ENCODE data around the gene SLC49A4.

The SLC49A4 gene

DNA sequence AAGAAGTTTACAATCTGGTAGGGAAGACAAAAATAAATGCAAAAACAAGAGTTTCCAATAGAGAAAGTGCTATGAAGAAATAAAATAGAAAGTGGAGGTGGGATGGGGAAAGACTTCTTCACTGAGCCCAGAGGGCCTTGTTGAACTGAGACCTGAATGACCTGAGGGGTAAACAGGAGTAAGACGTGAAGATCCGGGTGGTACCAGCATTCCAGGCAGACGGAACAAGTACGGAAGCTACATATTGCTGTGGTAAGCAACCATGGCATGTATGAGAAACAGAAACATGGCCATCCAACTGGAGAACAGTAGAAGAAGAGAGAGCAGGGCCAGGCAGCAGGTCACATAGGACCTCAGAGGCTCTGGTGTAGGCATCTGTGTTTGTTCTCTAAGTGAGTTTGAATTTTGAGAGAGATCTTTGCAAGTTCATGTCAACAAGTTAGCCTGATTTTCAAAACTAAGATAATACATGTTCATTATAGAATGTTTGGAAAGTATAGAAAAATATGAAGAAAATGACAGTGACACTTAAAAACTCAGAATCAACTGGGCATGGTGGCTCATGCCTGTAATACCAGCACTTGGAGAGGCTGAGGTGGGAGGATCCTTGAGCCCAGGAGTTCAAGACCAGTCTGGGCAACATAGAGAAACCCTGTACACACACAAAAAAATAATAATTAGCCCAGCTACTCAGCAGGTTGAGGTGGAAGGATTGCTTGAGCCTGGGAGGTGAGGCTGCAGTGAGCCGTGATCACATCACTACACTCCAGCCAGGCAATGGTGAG is 64.3 kb downstream of the SLC49A4 start:
- DNase-seq: no peak

DNA sequence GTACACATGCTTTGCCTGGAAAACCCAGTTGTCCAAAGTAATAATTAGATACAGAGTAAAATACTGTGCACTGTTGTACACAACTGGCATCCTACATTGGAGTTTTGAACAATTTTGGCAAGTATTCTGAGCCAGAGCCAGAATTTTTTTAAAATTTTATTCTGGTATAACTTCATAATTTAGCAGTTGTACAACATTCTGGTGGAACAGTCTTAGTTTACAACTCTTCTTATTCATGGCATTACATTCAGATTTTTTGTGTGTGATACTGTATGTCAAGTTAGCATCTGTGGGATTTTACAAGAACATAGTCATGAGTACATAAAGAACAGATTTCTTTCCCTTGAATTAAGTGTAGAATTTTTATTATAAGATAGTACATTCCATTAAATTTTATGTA is 67.5 kb downstream of the SLC49A4 start:
- DNase-seq: no peak

DNA sequence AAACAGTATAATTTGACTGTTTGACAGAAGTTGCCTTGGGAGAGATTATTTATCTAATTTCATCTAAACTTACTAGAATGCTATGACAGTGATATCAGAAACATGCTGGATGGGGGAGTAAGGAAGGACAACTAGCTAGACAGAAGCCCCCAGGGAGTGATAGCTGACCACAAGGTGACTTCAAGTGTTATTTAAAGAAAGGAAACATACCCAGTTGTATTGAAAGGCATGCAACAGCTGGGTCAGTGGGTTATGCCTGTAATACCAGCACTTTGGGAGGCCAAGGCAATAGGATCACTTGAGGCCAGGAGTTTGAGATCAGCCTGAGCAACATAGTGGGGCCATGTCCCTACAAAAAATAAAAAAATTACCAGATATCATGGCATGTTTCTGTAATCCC is 69.6 kb downstream of the SLC49A4 start:
- no peak for DNase-seq

- DNase-seq: no peak
Observed at GRCh38 chr3:122868322-122868721, 73.5 kb downstream of the SLC49A4 start.

DNA sequence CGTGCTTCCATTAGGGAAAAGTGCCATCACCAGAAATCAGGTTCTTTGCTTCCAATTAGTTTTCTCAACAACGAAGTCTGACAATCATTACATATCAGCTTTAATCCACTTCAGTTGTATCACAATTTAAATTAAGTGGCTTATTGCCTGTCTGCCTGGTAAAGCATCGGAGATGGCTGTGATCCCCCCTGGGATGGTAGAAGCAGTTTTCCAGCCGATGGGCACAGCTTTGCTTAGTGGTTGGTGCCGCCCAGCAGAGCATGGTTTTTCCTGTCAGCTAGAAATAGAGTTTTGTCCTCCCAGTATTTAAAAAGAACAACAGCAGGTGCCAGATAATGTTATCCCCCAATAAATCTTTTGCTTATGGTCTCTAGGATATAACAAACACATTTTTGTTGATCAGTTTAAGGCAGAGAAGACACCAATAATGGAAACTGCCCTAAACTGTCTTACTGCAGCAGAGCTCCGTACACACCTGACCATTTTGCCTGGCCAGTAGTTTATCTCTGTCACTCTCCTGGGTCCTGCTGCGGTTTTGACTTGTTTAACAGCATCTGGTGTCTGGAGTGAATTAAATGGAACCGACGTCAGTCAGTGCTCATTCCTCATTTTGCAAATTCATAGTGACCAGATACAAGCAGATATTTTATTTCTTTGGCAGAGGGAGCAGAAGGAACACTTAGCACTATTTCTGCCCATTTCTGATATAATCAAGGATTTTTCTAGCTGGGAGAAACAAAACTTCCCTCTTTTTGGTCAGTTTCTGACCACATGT is 79.1 kb downstream of the SLC49A4 start:
- no peak for DNase-seq

DNA sequence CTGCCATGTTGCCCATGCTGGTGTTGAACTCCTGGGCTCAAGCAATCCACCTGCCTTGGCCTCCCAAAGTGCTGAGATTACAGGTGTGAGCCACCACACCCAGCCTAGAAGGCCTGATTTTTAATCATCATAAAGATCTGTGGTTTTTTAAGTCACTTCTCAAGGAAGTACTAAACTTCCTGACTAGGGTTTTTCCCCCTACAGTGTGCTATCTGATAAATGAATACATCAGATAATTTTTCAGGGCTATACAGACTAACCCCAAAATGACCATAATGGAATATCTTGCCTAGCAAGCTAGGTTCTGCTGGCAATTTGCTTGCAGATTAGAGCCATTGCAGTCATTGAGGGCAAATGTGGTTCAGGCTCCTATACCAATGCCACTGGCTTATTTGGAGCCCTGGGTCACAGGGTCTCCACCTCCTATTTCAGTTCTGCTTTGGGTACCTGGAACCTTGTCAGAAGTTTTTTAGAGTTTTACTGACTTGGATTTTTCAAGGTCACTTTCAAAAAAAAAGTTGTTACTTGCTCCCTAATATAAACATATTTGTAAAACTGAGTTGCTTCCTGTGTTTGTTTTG is 80.8 kb downstream of the SLC49A4 start:
- no peak for DNase-seq

DNA sequence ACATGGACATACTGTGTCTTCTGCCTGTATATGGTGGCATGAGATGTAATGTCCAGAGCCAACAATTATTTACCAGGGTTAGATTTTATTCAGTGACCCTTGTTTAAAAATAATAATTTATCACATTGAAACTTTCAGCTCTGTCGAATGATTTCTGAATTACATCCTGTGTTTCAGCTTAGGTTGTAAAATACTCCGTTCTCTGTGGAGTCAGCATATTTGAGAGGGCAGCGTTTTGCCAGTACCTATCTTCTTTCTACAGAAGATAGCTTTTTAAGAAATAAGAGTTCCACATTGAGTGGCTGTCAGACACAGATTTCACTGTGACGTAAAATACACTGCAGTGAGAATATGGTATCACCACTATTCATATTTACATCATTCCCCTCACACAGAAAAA is 85.3 kb downstream of the SLC49A4 start:
- DNase-seq: no peak

GRCh38 chr3:122880624-122881023 is 85.8 kb downstream of the SLC49A4 start:
- no peak for DNase-seq

DNA sequence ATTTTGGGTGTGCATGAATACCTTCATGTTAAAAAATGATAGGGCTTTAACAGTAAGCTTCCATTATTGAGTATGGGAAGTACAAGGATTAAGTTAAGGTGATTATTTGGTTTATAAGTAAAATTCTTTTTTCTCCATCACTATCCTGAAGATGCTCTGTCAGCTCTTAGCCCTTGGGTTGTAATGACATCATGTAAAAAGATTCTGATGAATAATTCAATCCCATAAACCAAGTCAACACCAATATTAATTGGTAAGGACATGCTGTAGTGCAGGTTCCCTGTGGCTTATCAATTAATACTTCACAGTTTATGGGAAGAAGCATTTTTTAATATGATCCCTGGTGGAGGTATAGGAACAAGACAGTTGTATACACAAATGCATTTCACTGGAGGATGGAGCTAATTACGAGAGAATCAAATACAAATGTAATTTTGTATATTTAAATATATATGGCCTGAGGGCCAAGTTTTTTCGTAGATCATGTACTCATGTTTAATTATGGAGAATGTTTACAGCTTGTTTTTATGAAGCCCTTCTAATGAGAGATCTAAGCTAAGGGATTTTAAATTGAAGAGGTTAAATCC is 87.6 kb downstream of the SLC49A4 start:
- no peak for DNase-seq

GRCh38 chr3:122886251-122886650 is 91.4 kb downstream of the SLC49A4 start:
- DNase-seq: no peak

DNA sequence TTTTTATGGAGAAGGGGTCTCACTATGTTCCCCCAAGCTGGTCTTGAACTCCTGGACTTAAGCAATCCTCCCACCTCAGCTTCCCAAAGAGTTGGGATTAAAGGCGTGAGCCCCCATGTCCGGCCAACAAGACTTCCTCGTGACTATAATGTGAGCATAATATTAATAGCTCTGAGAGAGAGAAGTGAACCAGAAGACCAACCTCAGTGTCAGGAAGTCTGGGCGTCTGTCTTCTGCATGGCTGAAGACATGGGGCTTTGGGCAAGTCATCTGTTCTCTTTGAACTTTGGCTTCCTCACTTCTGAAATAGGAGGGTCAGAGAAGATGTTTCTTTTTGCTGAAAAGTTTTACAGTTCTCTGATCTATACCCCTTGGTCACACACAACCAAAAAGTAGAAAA is 92.1 kb downstream of the SLC49A4 start:
- DNase-seq: no peak

- DNase-seq: peak; percentile 95
Observed at GRCh38 chr3:122890077-122890719, 95.3 kb downstream of the SLC49A4 start.

DNA sequence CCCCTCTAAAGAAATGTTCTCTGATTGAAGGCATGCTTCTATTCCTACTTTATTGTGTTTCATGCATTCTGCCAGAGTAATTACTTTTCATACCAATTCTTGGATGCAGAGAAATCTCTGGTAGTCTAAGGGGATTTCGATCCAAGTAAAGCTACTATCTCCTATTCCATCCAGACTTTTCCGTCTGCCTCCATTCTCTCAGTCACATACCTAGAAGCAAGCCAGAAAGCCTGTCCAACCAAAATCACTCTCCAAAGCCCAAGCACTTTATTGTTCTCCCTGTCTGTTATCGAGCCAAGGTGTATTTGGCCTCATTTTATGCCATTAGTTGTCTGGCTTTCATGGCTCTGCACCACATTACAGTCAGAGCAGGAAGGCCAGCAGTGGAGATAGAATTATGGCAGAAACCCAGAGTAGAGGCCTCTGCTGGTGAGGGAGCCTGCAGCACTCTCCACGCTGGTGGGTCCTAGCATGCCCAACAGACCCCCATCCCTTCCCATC is 95.9 kb downstream of the SLC49A4 start:
- DNase-seq: no peak

DNA sequence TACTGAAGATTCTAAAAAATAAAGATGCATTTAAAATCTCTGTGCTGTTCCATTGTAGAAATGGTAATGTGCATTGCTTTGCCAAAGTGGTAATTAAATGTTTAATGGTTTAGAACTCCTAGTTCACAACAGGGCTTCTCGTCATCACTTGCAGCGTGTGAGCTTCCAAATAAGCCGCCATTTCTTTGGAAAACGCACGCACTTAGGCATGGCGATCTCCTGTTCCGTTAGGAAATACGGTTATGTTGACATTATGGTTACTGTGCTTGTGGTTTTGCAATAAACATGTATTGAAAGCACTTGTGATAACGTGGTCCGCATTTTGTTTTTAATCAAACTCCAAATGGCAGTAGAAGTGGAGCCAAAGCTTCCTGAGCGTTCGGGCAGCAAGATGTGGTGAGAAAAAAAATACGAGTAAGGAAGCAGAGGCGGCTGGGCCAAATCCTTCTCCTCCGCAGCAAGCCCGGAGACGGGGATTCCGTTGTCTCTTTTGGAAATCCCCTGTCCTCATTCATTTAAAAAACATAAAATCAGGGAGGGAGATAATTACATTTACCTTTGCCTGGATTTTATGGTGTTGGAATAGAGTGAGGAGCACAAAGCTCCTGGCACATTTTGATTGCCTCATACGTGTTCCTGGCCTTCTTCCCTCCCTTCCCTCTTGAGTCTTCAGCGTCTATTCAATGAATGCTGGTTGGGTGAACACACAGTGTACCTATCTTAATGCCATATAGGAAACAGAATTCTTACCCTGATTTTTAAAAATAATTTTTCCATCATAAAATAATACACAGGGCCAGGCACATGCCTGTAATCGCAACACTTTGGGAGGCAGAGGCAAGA is 97.5 kb downstream of the SLC49A4 start:
- DNase-seq: no peak

DNA sequence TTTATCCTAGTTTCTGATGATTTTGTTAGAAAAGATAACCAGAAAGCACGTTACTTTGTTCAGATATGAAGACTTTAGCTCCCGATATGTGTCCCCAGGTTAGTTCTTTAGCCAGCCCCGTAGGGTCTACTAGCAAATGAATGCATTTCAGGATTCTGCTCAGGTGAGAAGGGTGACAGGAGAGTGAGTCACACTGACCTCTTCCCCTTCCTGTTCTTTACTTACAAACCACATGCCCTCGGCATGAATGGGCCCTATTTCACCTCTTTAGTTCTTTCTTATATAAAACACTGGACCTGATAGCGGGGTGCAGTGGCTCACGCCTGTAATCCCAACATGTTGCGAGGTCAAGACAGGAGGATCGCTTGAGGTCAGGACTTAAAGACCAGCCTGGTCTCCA is 98.4 kb downstream of the SLC49A4 start:
- no peak for DNase-seq

DNA sequence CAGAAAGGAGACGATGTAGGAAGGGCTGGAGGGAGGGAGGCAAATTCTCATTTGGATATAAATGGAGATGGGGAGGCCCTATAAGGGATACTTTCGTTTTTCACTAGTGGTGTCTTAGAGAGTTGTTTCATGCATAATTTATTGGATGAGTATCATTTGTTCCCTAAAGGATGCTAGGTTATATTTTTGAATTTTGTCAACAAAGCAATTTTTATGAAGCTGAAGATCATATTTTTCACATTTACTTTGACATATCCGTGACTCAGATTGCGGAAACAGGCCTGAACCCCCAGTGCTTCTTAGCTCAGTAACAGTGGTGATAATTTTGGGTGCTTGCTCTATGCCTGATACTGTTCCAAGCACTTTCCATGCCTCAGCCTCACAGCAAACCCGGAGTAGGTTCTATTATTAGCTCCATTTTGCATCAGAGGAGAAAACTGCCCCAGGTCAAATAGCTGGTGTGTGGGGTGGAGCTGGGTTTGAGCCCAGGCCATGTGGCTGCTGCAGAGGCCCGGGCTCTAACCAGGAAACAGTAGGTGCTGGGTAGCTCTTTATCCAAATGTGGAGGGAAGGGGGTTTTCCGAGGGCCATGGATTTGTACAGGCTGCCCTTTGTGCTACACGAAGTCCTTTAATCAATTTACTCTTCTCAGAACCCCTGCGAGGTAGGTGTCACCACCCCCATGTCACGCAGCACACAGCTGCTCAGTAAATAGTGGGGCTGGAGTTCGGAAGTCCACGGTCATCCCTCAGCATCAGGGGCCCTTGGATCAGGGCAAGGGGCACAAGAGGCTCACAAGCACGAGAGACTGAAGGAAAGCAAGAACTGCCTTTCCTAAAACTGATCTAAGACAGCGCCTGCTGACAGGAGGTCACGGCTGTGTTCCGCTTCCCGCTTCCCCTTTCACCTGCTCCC is 99.1 kb downstream of the SLC49A4 start:
- DNase-seq: no peak

DNA sequence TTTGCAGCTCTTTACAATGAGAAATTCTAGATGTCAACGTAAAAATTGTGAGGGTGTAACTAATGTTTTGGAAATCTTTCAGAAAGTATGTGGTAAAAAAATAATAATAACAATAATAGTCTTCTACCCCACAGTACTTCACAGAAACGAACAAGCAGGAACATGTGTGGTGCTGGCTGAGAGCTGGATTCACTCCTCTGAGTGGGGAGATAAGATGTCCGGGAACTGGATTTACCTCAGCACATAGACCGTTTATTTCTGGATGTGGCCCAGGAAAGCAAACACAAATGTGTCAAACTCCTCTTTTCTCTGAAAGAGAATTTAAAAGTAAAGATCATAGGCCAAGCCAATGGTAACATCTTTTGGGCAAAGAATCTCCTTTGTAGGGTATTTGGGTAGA is 103.4 kb downstream of the SLC49A4 start:
- no peak for DNase-seq

- no peak for DNase-seq
Observed at GRCh38 chr3:122902326-122902725, 107.5 kb downstream of the SLC49A4 start.

- DNase-seq: no peak
Observed at GRCh38 chr3:122903171-122903570, 108.3 kb downstream of the SLC49A4 start.

DNA sequence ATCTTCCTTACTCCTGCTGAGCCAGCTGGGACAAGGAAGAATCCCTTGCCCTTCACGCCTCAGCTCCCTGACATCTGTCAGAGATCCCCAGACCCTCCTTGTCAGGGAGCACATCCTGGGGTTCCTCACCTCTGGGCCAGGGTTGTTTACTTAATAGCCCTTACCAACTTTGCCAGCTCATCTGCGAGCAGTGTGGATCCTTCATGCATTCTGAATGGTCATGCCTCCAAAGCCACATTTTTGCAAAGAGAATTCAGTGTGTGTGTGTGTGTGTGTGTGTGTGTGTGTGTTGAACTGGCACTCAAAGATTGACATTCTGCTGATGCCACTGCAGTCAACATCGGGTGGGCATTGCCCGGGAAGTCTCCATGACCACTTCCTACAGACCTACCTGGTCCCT is 112.6 kb downstream of the SLC49A4 start:
- DNase-seq: no peak

- no peak for DNase-seq
Observed at GRCh38 chr3:122908251-122908650, 113.4 kb downstream of the SLC49A4 start.

All from DMS 273 treated with DMSO at 0.1 percent for 48 hours (cell line).